Activated CD8-positive, alpha-beta memory T cell treated with anti-CD3 and anti-CD28 coated beads, Interleukin-2, amount 10 ng/mL, durations not matched to agents 7 days and 5 days (primary cell): ENCODE measurements around the gene RGMB. TPM values are rescaled to one million over a fixed set of nuclear protein-coding genes. Genes with fewer than 3 reads are reported as not detected.
A peak's percentile ranks its signal among the peaks of the same experiment; 100 is the strongest.
"Not testable (repeated sequence)": the region's sequence is repeated elsewhere in the genome, so short reads cannot be mapped to it uniquely, and the experiment has no call there.

Source experiments
- ATAC-seq: fragments of 150-1000 bp; cut with Tn5 transposase; one replicate; pipeline ENCODE4 v1.10.0; 2021; ENCODE audit warnings: moderate library complexity
- CTCF ChIA-PET: fragments of 350-600 bp; sonication (Branson Sonifier 250); formaldehyde crosslinking; loops from one replicate; lab custom pipeline; 2021; ENCODE audit warnings: antibody characterized with exemption; lab: Charles Lee
- DNase-seq: peaks from one replicate; pipeline ENCODE4 v3.0.0-alpha.2; 2020
- H3K27ac Mint-ChIP-seq: one replicate; pipeline ENCODE4 v1.8.0; 2021; ENCODE audit warnings: mild to moderate bottlenecking, mixed read lengths
- H3K27me3 Mint-ChIP-seq: one replicate; pipeline ENCODE4 v1.8.0; 2021; ENCODE audit warnings: mixed read lengths
- H3K36me3 Mint-ChIP-seq: one replicate; pipeline ENCODE4 v1.8.0; 2021; ENCODE audit warnings: mild to moderate bottlenecking, mixed read lengths
- H3K4me1 Mint-ChIP-seq: one replicate; pipeline ENCODE4 v1.8.0; 2021; ENCODE audit warnings: mixed read lengths
- H3K4me3 Mint-ChIP-seq: one replicate; pipeline ENCODE4 v1.8.0; 2021; ENCODE audit warnings: mild to moderate bottlenecking, moderate library complexity, mixed read lengths
- H3K9me3 Mint-ChIP-seq: one replicate; pipeline ENCODE4 v1.8.0; 2022; ENCODE audit warnings: low read depth, mixed read lengths
- total RNA-seq, 2 experiments: library from RNA; stranded (reverse); gene quantifications; one replicate each; pipeline ENCODE4 v1.2.3, GENCODE V29; 2021

RGMB gene
- 1 to 10 TPM; 1.1 to 1.3 TPM for total RNA-seq

- Mint-ChIP-seq H3K36me3 (no peaks in the 10 kb centered on the region), H3K9me3 (no peaks in the 10 kb centered on the region), H3K4me3 (peak within 1 kb of the TSS; percentile 87), H3K27me3 (peaks cover 69% of the 10 kb centered on the region), H3K4me1 (peaks cover 42% of the 10 kb centered on the region), H3K27ac (peak within 1 kb of the TSS; percentile 72)
- CTCF ChIA-PET = interaction anchor here (1.3 kb wide), 1 partner anchor 287 kb away, joined by 4 read pairs; no protein-coding TSS in a partner anchor
- peak; percentile 92 for ATAC-seq
- DNase-seq = peak; percentile 93
Measured at GRCh38 chr5:98773464-98774191, at the start of gene RGMB. TSS of gene RGMB (plus strand) at chr5:98773663. CDS start at chr5:98774071, 408 bp downstream.

- H3K27me3 Mint-ChIP-seq = no peaks in the 10 kb centered on the region
- H3K36me3 Mint-ChIP-seq = no peaks in the 10 kb centered on the region
- CTCF ChIA-PET = no interaction called here
- ATAC-seq (no peak), DNase-seq (no peak)
- no peaks in the 10 kb centered on the region for H3K4me1 Mint-ChIP-seq
- no peaks in the 10 kb centered on the region for H3K9me3 Mint-ChIP-seq
- H3K27ac Mint-ChIP-seq = no peak overlapping the region
- H3K4me3 Mint-ChIP-seq = no peak overlapping the region
Measured at GRCh38 chr5:98726258-98726657, 47.2 kb upstream of the RGMB start.

- no peak overlapping the region for H3K4me3 Mint-ChIP-seq
- H3K27me3 Mint-ChIP-seq = peaks cover 3% of the 10 kb centered on the region
- no peak overlapping the region for H3K27ac Mint-ChIP-seq
Measured at GRCh38 chr5:98727686-98728085, 45.8 kb upstream of the RGMB start.

GRCh38 chr5:98734646-98735045 is 38.8 kb upstream of the RGMB start:
- H3K27ac Mint-ChIP-seq = no peak overlapping the region
- CTCF ChIA-PET = no interaction called here
- no peak overlapping the region for H3K4me3 Mint-ChIP-seq
- no peaks in the 10 kb centered on the region for H3K36me3 Mint-ChIP-seq
- DNase-seq (no peak), ATAC-seq (no peak)
- H3K9me3 Mint-ChIP-seq = no peaks in the 10 kb centered on the region
- peaks cover 4% of the 10 kb centered on the region for H3K27me3 Mint-ChIP-seq
- no peaks in the 10 kb centered on the region for H3K4me1 Mint-ChIP-seq

More at GRCh38 chr5:98727686-98728085, 45.8 kb upstream of the RGMB start:
- Mint-ChIP-seq H3K9me3 (no peaks in the 10 kb centered on the region), H3K36me3 (no peaks in the 10 kb centered on the region), H3K4me1 (no peaks in the 10 kb centered on the region)
- DNase-seq = no peak
- no peak for ATAC-seq
- CTCF ChIA-PET = no interaction called here

GRCh38 chr5:98735806-98736507 is 37.5 kb upstream of the RGMB start:
- CTCF ChIA-PET = no interaction called here
- H3K4me3 Mint-ChIP-seq = no peak overlapping the region
- no peaks in the 10 kb centered on the region for H3K36me3 Mint-ChIP-seq

GRCh38 chr5:98736753-98737152 is 36.7 kb upstream of the RGMB start:
- Mint-ChIP-seq H3K4me3 (no peak overlapping the region), H3K27me3 (peaks cover 6% of the 10 kb centered on the region), H3K4me1 (no peaks in the 10 kb centered on the region), H3K9me3 (no peaks in the 10 kb centered on the region), H3K27ac (no peak overlapping the region), H3K36me3 (no peaks in the 10 kb centered on the region)
- CTCF ChIA-PET = no interaction called here
- no peak for DNase-seq
- ATAC-seq = no peak

More at GRCh38 chr5:98735806-98736507, 37.5 kb upstream of the RGMB start:
- Mint-ChIP-seq H3K27ac (no peak overlapping the region), H3K27me3 (peaks cover 6% of the 10 kb centered on the region), H3K4me1 (no peaks in the 10 kb centered on the region), H3K9me3 (no peaks in the 10 kb centered on the region)
- no peak for ATAC-seq
- no peak for DNase-seq

GRCh38 chr5:98737441-98737840 is 36.0 kb upstream of the RGMB start:
- H3K36me3 Mint-ChIP-seq, H3K4me3 Mint-ChIP-seq, H3K4me1 Mint-ChIP-seq, H3K27me3 Mint-ChIP-seq, ATAC-seq, H3K9me3 Mint-ChIP-seq, CTCF ChIA-PET, H3K27ac Mint-ChIP-seq, DNase-seq: not testable (repeated sequence)

GRCh38 chr5:98738481-98739149 is 34.8 kb upstream of the RGMB start:
- CTCF ChIA-PET, H3K27me3 Mint-ChIP-seq, H3K36me3 Mint-ChIP-seq, DNase-seq, H3K4me1 Mint-ChIP-seq, H3K27ac Mint-ChIP-seq, ATAC-seq, H3K9me3 Mint-ChIP-seq, H3K4me3 Mint-ChIP-seq: not testable (repeated sequence)

GRCh38 chr5:98741926-98742325 is 31.5 kb upstream of the RGMB start:
- no peaks in the 10 kb centered on the region for H3K9me3 Mint-ChIP-seq
- no peaks in the 10 kb centered on the region for H3K36me3 Mint-ChIP-seq
- H3K4me3 Mint-ChIP-seq = no peak overlapping the region
- H3K27ac Mint-ChIP-seq = no peak overlapping the region
- ATAC-seq = no peak
- DNase-seq = no peak
- CTCF ChIA-PET = no interaction called here
- no peaks in the 10 kb centered on the region for H3K4me1 Mint-ChIP-seq
- peaks cover 29% of the 10 kb centered on the region for H3K27me3 Mint-ChIP-seq

GRCh38 chr5:98742396-98743073 is 30.9 kb upstream of the RGMB start:
- H3K4me1 Mint-ChIP-seq = no peaks in the 10 kb centered on the region
- no peak for ATAC-seq
- CTCF ChIA-PET = no interaction called here
- H3K27ac Mint-ChIP-seq = no peak overlapping the region
- no peak for DNase-seq
- no peaks in the 10 kb centered on the region for H3K9me3 Mint-ChIP-seq
- no peak overlapping the region for H3K4me3 Mint-ChIP-seq
- H3K36me3 Mint-ChIP-seq = no peaks in the 10 kb centered on the region
- H3K27me3 Mint-ChIP-seq = peaks cover 29% of the 10 kb centered on the region

- not testable (repeated sequence) for ATAC-seq, H3K9me3 Mint-ChIP-seq, H3K27ac Mint-ChIP-seq, DNase-seq, H3K36me3 Mint-ChIP-seq, H3K4me1 Mint-ChIP-seq, H3K4me3 Mint-ChIP-seq
- H3K27me3 Mint-ChIP-seq = peaks cover 25% of the 10 kb centered on the region
- CTCF ChIA-PET = interaction anchor here (2.2 kb wide), 1 partner anchor 19 kb away, joined by 6 read pairs; no protein-coding TSS in a partner anchor
Measured at GRCh38 chr5:98748259-98748658, 25.2 kb upstream of the RGMB start.

GRCh38 chr5:98749046-98749445 is 24.4 kb upstream of the RGMB start:
- ATAC-seq = no peak
- no peaks in the 10 kb centered on the region for H3K9me3 Mint-ChIP-seq
- no peak overlapping the region for H3K27ac Mint-ChIP-seq
- CTCF ChIA-PET = interaction anchor here (2.2 kb wide), 1 partner anchor 19 kb away, joined by 6 read pairs; no protein-coding TSS in a partner anchor
- no peaks in the 10 kb centered on the region for H3K36me3 Mint-ChIP-seq
- no peak for DNase-seq
- H3K27me3 Mint-ChIP-seq = peaks cover 18% of the 10 kb centered on the region
- H3K4me1 Mint-ChIP-seq = no peaks in the 10 kb centered on the region
- no peak overlapping the region for H3K4me3 Mint-ChIP-seq

GRCh38 chr5:98750693-98751092 is 22.8 kb upstream of the RGMB start:
- CTCF ChIA-PET = no interaction called here
- Mint-ChIP-seq H3K36me3 (no peaks in the 10 kb centered on the region), H3K4me1 (no peaks in the 10 kb centered on the region), H3K27ac (no peak overlapping the region), H3K4me3 (no peak overlapping the region), H3K27me3 (peaks cover 12% of the 10 kb centered on the region), H3K9me3 (no peaks in the 10 kb centered on the region)
- DNase-seq (no peak), ATAC-seq (no peak)
